ENCODE measurements around the gene IP6K3. TPM values are rescaled to one million over a fixed set of nuclear protein-coding genes. Genes with fewer than 3 reads are reported as not detected.

The IP6K3 gene
- total RNA-seq, 1 donor from 2014 or later, result 0.16 TPM

DNA sequence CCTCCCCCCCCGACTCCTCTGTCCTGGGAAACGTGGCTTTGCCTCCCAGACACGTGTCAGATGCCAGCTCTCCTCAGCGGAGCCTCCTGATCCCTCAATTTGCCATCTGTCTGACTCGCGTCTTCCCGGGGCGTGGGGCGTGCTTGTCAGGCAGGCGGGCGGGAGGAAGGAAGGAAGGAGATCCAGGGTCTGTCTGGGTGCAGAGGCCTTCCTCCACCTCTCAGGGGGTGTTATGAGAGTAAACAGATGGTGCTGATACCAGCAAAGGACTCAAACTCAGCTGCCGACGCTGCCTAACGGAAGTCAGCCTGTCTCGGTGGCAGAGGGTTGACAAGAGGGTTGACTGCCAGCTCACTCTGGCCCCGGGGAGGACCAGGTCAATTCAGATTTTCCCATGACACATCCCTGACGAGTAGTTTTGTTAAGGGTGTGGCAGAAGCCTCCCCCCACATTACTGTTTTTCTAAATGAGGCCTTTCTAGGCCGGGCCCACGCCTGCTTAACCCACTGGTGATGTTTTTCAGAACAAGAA, 52.2 kb downstream of the IP6K3 start:
- Mint-ChIP-seq H3K9me3 (no peaks in the 10 kb centered on the region), H3K27me3 (ENCODE audit: low read depth) (no peaks in the 10 kb centered on the region), H3K27ac (no peak overlapping the region), H3K4me3 (no peak overlapping the region), H3K36me3 (peaks cover 3% of the 10 kb centered on the region), H3K4me1 (peaks cover 20% of the 10 kb centered on the region)
- DNase-seq (ENCODE audit: low spot score in 2 of 2, unreplicated experiment in 2 of 2), result no peak
- TF ChIP-seq, protein P1, sequence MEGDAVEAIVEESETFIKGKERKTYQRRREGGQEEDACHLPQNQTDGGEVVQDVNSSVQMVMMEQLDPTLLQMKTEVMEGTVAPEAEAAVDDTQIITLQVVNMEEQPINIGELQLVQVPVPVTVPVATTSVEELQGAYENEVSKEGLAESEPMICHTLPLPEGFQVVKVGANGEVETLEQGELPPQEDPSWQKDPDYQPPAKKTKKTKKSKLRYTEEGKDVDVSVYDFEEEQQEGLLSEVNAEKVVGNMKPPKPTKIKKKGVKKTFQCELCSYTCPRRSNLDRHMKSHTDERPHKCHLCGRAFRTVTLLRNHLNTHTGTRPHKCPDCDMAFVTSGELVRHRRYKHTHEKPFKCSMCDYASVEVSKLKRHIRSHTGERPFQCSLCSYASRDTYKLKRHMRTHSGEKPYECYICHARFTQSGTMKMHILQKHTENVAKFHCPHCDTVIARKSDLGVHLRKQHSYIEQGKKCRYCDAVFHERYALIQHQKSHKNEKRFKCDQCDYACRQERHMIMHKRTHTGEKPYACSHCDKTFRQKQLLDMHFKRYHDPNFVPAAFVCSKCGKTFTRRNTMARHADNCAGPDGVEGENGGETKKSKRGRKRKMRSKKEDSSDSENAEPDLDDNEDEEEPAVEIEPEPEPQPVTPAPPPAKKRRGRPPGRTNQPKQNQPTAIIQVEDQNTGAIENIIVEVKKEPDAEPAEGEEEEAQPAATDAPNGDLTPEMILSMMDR (IDR thresholded peaks at IDR 0.05; ENCODE audit: unreplicated experiment), result no peak

DNA sequence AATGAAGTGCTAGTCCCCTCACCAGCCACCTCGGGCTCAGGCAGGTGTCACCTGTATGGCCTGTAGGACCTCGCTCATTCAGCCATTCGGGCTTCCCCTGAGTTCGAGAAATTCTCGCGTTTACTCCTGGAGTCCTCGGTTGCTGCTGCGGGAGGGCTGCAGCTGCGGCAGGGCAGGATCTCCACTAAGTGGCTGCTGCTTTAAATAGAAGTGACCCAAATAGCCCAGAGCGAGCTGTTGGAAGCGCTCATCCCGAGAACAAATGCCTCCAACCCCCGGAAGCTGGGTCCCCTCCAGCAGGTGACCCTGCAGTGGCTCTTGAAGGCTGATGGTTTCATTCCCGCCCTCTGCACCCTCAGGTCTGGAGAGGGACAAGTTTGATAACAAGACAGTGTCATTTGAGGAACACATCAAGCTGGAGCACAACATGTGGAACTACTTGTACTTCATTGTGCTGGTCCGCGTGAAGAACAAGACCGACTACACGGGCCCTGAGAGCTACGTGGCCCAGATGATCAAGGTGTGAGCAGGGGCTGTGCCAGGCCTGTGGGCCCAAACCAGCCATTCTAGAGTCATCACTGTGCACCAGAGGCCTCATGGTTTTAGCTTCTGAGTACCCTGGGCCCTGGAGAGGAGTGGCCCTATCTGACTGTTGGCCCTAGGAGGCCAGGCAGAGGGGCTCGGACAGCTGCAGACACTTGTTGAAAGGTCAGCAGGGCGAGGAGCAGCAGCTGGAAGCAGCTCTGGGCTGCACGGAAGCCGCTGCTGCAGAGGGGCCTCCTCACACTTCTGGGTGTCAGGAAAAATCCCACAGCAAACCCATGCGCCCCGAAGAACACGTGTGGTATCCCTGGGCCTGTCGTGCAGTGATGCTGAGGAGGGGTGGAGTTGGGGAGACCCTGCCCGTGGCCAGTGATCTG, 53.3 kb downstream of the IP6K3 start:
- H3K4me1 Mint-ChIP-seq, result peaks cover 20% of the 10 kb centered on the region
- H3K27ac Mint-ChIP-seq, result no peak overlapping the region
- no peak overlapping the region for H3K4me3 Mint-ChIP-seq
- no peaks in the 10 kb centered on the region for H3K36me3 Mint-ChIP-seq
- H3K27me3 Mint-ChIP-seq (ENCODE audit: low read depth), result no peaks in the 10 kb centered on the region
- TF ChIP-seq, protein P1 (IDR thresholded peaks at IDR 0.05; ENCODE audit: unreplicated experiment), result no peak
- H3K9me3 Mint-ChIP-seq, result no peaks in the 10 kb centered on the region
- no peak for DNase-seq (ENCODE audit: low spot score in 2 of 2, unreplicated experiment in 2 of 2)

DNA sequence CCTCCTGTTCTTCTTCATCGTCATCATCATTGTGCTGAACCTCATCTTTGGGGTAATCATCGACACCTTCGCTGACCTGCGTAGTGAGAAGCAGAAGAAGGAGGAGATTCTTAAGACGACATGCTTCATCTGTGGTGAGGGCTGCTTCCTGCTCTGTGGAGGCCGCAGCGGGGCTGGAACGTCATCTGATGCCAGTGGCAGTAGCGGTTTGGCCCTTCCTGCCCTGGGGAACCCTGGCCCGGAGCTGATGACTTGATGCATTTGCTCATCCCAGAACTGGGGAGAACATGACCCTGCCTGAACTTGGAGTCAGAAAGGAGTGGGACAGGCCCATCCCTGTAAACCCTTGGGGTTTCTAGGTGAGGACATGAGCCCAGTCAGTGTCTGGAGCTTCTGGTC, 53.9 kb downstream of the IP6K3 start:
- Mint-ChIP-seq H3K4me1 (peaks cover 20% of the 10 kb centered on the region), H3K27me3 (ENCODE audit: low read depth) (no peaks in the 10 kb centered on the region), H3K9me3 (no peaks in the 10 kb centered on the region), H3K4me3 (no peak overlapping the region), H3K27ac (no peak overlapping the region), H3K36me3 (no peaks in the 10 kb centered on the region)
- TF ChIP-seq, protein P1 (IDR thresholded peaks at IDR 0.05; ENCODE audit: unreplicated experiment), result no peak
- DNase-seq (ENCODE audit: low spot score in 2 of 2, unreplicated experiment in 2 of 2), result no peak

DNA sequence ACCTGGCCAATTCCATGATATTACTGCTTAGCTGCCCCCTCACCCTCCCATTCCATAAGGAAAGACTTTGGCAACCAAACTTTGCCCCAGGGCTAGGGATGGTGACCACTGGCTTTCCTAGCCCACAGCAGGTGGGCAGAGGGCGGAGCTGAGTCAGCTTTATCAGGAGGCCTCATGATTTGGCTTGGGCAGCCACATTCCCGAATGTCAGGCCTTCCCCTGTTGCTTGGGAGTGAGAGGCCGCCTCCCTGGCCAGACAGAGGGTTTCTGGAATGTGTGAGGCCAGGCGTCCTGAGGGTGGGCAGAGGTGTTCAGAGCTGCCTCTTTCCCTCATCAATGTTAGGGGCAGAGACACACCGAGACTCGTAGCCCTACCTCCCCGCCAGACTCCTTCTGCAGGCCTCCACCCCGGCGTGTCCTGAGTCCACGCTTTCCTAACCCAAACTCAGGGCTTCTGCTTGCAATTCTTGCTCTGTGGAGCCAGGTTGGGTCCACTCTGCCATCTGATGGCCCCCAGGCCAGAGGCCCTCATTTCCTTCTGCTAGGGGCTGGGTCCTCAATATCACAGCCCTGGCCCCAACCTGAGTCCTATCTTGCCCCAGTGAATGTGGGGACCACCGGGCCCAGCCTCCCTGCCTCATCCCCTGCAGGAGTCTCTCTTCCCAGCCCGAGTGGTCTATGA, 54.5 kb downstream of the IP6K3 start:
- H3K36me3 Mint-ChIP-seq, result no peaks in the 10 kb centered on the region
- H3K27me3 Mint-ChIP-seq (ENCODE audit: low read depth), result no peaks in the 10 kb centered on the region
- H3K4me1 Mint-ChIP-seq, result peaks cover 20% of the 10 kb centered on the region
- H3K9me3 Mint-ChIP-seq, result no peaks in the 10 kb centered on the region
- peak overlapping the region; percentile 25 for H3K27ac Mint-ChIP-seq
- TF ChIP-seq, protein P1 (IDR thresholded peaks at IDR 0.05; ENCODE audit: unreplicated experiment), result no peak
- H3K4me3 Mint-ChIP-seq, result no peak overlapping the region
- DNase-seq (ENCODE audit: low spot score in 2 of 2, unreplicated experiment in 2 of 2), result no peak

DNA sequence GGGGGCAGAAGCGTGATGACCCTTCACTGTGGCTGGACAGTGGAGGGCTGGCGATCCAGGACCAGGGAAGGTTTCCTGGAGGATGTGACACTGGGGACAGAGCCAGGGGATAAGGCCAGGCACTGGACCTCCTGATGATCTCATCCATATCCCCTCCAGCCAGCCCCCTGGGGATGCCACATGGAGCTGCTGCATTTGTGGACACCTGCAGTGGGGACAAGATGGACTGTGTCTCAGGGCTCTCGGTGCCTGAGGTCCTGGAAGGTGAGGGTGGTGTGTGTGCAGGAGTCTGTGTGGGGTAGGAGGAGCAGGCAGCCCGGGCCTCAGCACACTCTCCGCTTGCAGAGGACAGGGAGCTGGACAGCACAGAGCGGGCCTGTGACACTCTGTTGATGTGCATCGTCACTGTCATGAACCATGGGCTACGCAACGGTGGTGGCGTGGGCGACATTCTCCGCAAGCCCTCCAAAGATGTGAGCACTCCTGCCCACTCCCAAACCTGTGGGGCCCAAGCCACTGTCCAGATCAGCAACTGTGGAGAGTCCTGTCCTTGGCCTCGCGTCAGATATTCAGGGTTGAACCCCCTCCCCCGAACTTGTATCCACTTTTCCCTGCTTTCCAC, 55.1 kb downstream of the IP6K3 start:
- no peaks in the 10 kb centered on the region for H3K27me3 Mint-ChIP-seq (ENCODE audit: low read depth)
- H3K27ac Mint-ChIP-seq, result peak overlapping the region; percentile 25
- no peaks in the 10 kb centered on the region for H3K36me3 Mint-ChIP-seq
- no peaks in the 10 kb centered on the region for H3K9me3 Mint-ChIP-seq
- H3K4me3 Mint-ChIP-seq, result no peak overlapping the region
- TF ChIP-seq, protein P1 (IDR thresholded peaks at IDR 0.05; ENCODE audit: unreplicated experiment), result no peak
- H3K4me1 Mint-ChIP-seq, result peaks cover 20% of the 10 kb centered on the region
- no peak for DNase-seq (ENCODE audit: low spot score in 2 of 2, unreplicated experiment in 2 of 2)
